Coronary artery (tissue), 2 donors: ENCODE results near the gene MZT2B.
"Not testable (repeated sequence)": the region's sequence is repeated elsewhere in the genome, so short reads cannot be mapped to it uniquely, and the experiment has no call there.

ENCODE experiments used
- DNase-seq: peaks from one replicate; pipeline ENCODE4 v3.0.0-alpha.2; 2017; ENCODE audit warnings: low spot score
- H3K27ac ChIP-seq, 2 donors: fragments of 200-600 bp; sonication (generic); one replicate each; pipeline ENCODE4 v1.5.1; 2016 to 2019
- H3K4me3 ChIP-seq: fragments of 200-600 bp; sonication (generic); 2 replicates; pipeline ENCODE4 v1.5.1; 2016; ENCODE audit warnings: mild to moderate bottlenecking, moderate library complexity
- TF ChIP-seq, protein P1 (sequence below): fragments of 200-600 bp; sonication (generic); IDR thresholded peaks from one replicate; pipeline ENCODE4 v1.5.1; 2019; ENCODE audit warnings: antibody characterized with exemption

The MZT2B gene

DNA sequence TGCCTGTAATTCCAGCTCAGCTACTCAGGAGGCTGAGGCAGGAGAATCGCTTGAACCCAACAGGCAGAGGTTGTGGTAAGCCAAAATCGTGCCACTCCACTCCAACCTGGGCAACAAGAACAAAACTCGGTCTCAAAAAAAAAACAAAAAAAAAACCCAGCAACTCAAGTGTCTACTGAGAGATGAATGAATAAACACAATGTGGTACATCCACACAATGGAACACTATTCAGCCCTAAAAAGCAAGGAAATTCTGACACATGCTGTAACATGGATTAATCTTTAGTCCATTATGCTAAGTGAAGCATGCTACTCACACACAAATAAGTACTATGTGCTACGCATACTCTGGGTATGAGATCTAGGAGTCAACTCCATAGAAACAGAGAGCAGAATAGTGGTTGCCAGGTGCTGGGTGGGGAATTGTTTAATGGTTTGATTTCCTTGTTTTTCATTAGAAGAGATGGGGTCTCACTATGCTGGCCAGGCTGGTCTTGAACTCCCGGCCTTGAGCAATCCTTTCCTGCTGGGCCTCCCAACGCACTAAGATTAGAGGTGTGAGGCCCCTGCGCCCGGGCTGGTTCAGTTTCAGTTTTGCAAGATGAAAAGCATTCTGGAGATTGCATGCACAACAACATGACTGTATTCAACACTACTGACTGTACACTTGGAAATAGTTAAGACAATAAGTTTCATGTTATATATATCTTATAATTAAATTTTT is 16.6 kb upstream of the MZT2B start:
- no peak for DNase-seq
- TF ChIP-seq, protein P1, sequence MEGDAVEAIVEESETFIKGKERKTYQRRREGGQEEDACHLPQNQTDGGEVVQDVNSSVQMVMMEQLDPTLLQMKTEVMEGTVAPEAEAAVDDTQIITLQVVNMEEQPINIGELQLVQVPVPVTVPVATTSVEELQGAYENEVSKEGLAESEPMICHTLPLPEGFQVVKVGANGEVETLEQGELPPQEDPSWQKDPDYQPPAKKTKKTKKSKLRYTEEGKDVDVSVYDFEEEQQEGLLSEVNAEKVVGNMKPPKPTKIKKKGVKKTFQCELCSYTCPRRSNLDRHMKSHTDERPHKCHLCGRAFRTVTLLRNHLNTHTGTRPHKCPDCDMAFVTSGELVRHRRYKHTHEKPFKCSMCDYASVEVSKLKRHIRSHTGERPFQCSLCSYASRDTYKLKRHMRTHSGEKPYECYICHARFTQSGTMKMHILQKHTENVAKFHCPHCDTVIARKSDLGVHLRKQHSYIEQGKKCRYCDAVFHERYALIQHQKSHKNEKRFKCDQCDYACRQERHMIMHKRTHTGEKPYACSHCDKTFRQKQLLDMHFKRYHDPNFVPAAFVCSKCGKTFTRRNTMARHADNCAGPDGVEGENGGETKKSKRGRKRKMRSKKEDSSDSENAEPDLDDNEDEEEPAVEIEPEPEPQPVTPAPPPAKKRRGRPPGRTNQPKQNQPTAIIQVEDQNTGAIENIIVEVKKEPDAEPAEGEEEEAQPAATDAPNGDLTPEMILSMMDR: no peak

DNA sequence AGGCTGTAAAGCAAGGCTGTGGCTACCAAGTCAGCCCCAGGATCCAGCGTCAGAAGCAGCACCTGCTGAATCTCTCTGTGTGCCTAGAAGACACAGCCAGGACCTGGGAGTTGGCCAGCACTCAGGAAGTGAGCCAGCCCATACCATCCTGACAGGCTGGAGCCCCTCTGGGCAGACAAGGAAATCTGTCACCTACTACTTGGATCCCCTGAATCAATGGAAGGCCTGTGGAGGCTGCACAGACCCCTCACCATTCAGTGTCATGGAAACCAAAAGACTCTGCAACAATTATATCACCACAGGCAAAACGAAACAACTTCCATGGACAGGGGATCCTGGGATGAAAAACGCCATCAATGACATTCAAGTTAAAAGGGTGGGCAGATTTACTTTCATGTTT is 15.5 kb upstream of the MZT2B start:
- not testable (repeated sequence) for DNase-seq, H3K27ac ChIP-seq, H3K4me3 ChIP-seq

More for the DNA sequence above, 16.6 kb upstream of the MZT2B start:
- Histone ChIP-seq H3K4me3 (no peak overlapping the region), H3K27ac (no peak overlapping the region)

DNA sequence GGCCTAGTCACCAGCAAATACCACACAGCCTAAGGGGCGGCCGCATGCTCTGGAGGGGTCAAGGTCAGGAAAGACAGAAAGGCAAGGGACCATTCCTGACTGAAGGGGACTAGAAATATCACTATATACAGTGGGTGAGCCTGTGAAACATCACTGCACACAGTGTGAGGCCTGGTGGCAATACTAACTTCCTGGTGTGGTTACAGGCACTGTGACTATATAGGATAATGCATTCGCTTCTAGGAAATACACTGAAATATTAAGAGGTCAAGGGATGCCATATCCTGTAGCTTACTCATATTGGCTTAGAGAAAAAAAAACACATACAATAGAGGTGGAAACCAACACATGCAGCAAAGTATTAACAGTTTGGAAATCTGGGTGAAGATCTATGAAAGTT is 12.9 kb upstream of the MZT2B start:
- H3K4me3 ChIP-seq, DNase-seq, H3K27ac ChIP-seq: not testable (repeated sequence)

DNA sequence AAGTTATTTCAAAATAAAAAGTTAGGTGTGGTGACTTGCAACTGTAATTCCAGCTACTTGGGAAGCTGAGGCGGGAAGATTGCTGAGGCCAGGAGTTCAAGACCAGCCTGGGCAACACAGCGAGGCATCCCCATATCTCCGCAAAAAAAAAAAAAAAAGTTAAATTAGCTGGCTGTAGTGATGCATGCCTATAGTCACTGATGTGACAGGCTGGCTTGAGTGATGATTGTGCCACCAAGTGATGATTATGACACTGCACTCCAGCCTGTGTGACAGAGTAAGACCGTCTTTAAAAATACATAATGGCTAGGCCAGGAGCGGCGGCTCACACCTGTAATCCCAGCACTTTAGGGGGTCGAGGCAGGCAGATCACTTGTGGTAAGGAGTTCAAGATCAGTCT is 12.2 kb upstream of the MZT2B start:
- Histone ChIP-seq H3K27ac (no peak overlapping the region), H3K4me3 (no peak overlapping the region)
- DNase-seq: no peak
- TF ChIP-seq, protein P1: no peak

- not testable (repeated sequence) for H3K27ac ChIP-seq, H3K4me3 ChIP-seq, DNase-seq
Measured at GRCh38 chr2:130174866-130175265, 7.2 kb upstream of the MZT2B start.

DNA sequence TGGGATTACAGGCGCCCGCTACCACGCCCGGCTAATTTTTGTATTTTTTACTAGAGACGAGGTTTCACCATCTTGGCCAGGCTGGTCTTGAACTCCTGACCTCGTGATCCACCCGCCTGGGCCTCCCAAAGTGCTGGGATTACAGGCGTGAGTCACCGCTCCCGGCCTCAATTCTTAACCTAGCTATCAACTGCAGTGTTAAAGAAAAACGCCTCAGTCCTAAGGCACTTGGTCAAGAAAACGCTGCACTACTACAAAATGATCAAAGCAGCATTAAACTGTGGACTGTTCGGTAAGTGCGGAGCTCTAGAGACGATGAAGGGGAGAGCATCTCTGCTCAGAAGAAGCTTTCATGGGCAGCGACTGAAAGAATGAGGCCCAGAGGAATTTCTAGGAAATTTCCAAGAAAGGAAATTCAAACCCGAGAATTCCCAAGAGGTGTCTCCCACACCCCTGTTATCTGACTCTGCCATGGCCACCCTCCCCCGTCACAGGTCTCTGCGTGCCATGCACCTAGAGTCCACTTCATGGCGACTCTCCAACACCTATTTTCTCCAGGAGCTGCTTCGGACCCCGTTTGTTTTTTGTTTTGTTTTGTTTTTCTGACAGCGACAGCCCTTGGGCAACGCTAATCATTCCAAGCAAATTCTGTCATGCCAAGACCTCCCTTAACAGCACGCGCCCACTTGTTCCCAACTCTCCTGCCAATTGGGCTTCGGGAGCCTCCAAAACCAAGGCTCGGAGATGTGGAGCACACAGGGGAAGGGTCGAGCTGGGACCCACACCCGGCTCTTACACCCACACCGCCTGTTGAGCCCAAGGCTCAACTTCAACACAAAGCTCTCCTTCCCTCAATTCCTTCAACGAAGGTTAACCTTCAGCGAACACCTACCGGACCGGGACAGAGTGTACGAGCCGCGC is 1.4 kb upstream of the MZT2B start:
- DNase-seq: not testable (repeated sequence)
- Histone ChIP-seq H3K27ac (peak overlapping the region; percentile 85 to 92), H3K4me3 (peak overlapping the region; percentile 87)

DNA sequence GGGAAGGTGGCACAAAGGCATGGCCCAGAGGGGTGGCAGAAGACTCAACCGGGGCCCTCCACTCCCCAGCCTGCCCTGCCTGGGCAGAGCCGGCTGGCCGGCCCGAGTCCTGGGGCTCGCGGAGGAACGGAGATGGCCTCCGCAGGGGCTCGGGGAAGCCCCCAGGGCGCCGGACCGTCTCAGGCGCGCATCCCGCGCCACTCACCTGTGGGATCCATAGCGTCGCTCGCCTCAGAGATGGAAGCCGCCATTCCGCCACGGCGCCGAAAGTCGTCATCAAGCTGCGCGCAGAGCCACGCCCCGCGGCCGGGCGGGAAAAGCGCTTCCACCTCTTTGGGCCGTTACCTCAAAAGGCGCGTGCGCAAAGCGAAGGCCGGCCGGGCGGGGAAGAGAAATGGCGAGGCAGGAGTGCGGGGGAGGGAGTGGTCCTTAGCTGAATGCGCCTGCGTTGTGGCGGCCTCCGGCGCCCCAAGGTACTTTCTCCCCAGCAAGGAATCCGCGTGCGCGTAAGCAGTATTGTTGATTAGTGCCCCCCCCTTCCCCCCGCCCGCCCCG is 660 bp upstream of the MZT2B start, which contains the start of gene SMPD4:
Gene SMPD4, minus strand, starts transcription at position 278 of the 555 bp plus-strand sequence. CDS start 5,010 bp downstream, outside the sequence.
- Histone ChIP-seq H3K27ac (peak within 1 kb of the TSS; percentile 85 to 92), H3K4me3 (peak within 1 kb of the TSS; percentile 87)
- TF ChIP-seq, protein P1: no peak
- peak; percentile 98 for DNase-seq

DNA sequence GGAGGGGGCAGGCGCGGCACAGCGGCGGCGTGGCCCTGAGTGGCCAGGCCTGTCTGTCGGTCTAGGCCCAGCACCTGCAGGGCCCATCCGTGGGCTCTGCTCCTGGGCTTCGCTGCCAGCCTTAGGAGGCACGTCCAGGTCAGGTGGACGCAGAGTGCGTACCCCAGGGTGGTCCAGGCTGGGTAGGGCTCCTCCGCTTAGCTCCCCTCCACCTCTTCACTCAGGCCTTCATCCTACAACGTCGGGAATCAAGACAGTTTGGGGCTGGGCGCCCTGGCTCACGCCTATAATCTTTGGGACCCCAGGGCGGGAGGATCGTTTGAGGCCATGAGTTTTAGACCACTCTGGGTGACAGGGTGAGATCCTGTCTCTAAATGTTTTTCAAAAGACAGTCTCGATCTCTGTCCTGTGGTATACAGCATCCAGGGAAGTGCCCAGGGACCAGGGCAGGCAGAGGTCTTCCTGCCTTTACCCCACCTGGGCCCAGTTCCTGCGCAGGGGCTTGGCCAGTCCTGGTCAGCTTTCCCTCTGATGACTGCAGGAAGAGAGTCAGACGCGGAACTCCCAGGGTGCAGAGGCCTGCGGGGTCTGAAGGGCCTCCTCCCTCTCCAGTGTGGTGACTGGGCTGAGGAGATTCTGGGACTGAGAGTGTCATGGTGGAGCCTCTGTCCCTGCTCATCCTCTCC is 907 bp downstream of the MZT2B start:
- peak overlapping the region; percentile 87 for H3K4me3 ChIP-seq
- H3K27ac ChIP-seq: peak overlapping the region in 1 of 2 donors; percentile 92
- not testable (repeated sequence) for DNase-seq
